ENCODE measurements around the gene HTR3B. TPM values are rescaled to one million over a fixed set of nuclear protein-coding genes. Genes with fewer than 3 reads are reported as not detected.
"Not testable (repeated sequence)": the region's sequence is repeated elsewhere in the genome, so short reads cannot be mapped to it uniquely, and the experiment has no call there.

The HTR3B gene
- total and polyA plus RNA-seq, 10 of the 15 experiments (the other 5 are each of a cell fraction or from before 2014, with no cell fraction given), result not detected

GRCh38 chr11:113934193-113934592 is 29.6 kb downstream of the HTR3B start:
- H3K27ac ChIP-seq (ENCODE audit: control insufficient read depth, insufficient read depth); RAD21 ChIA-PET (ENCODE audit: unreplicated experiment); H3K4me1 ChIP-seq (ENCODE audit: control insufficient read depth, insufficient read depth, low read length); ATAC-seq; H3K9me3 ChIP-seq (replicated peaks; ENCODE audit: control insufficient read depth, insufficient read depth, low read length); FAIRE-seq; SMC1A ChIA-PET (ENCODE audit: uncharacterized antibody, unreplicated experiment); BruUV-seq (replicated peaks); H3K9ac ChIP-seq (ENCODE audit: control insufficient read depth, insufficient read depth, low read length); H2AFZ ChIP-seq (ENCODE audit: control insufficient read depth, low read depth, low read length); H3K4me2 ChIP-seq (ENCODE audit: control insufficient read depth, insufficient read depth); CTCF ChIA-PET; H3K27me3 ChIP-seq (replicated peaks in 1 of 2; ENCODE audit: control insufficient read depth in 2 of 2, insufficient read depth in 2 of 2, low read length in 1 of 2); H3K79me2 ChIP-seq (ENCODE audit: control insufficient read depth, insufficient read depth, low read length); in situ Hi-C loops (cut with MboI); POLR2A ChIA-PET; H3K4me3 ChIP-seq; intact Hi-C loops (cut with micrococcal nuclease; ENCODE audit: unreplicated experiment); H3K36me3 ChIP-seq (ENCODE audit: control insufficient read depth in 2 of 2, insufficient read depth in 2 of 2, low read length in 1 of 2); DNase-seq (ENCODE audit: low read depth, low spot score); H4K20me1 ChIP-seq (ENCODE audit: control insufficient read depth, insufficient read depth): not testable (repeated sequence)
- 85% methylated on average over 3 of the region's 3 CpGs for whole genome bisulfite sequencing (ENCODE audit: insufficient coverage, insufficient replicate concordance, low lambda C conversion rate, missing lambda C conversion rate)

DNA sequence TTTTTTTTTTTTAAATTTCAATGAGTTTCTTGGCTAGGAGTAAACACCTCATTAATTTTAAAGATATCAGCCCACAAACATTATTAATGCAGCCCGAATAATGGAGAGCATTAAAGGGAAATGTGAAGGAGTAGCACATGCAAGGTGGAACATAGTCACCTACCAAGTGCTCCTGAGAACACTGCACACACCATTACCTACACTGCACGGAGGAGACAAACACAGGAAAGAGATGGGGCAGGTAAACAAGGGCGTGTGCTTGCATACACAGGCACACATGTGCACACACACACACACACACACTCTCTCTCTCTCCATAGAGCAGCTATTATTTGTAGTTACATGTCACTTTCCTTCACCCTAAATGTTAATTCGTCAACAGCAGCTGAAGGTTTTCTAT is 30.2 kb downstream of the HTR3B start:
- in situ Hi-C loops (cut with MboI) (no loop called here), intact Hi-C loops (cut with micrococcal nuclease; ENCODE audit: unreplicated experiment) (no loop called here)
- no peaks in the 10 kb centered on the region for H3K9me3 ChIP-seq (replicated peaks; ENCODE audit: control insufficient read depth, insufficient read depth, low read length)
- TF ChIP-seq ZNF622 (IDR thresholded peaks at IDR 0.05) (no peak), ZNF24 (IDR thresholded peaks at IDR 0.05) (no peak)
- CTCF ChIA-PET, result no interaction called here
- H4K20me1 ChIP-seq (ENCODE audit: control insufficient read depth, insufficient read depth), result no peaks in the 10 kb centered on the region
- no peak for FAIRE-seq
- 0% methylated on average over 4 of the region's 4 CpGs for WGBS (ENCODE audit: insufficient coverage, insufficient replicate concordance, low lambda C conversion rate, missing lambda C conversion rate)
- peaks cover 2 to 4% of the 10 kb centered on the region in 2 experiments; a peak in 3 of 4 replicates for H3K27me3 ChIP-seq (replicated peaks in 1 of 2; ENCODE audit: control insufficient read depth in 2 of 2, insufficient read depth in 2 of 2, low read length in 1 of 2)
- POLR2A ChIA-PET, result no interaction called here
- BruUV-seq (replicated peaks), result no TSS peak
- DNase-seq (ENCODE audit: low read depth, low spot score), result no peak
- H3K4me2 ChIP-seq (ENCODE audit: control insufficient read depth, insufficient read depth), result no peak overlapping the region
- H3K4me1 ChIP-seq (ENCODE audit: control insufficient read depth, insufficient read depth, low read length), result no peaks in the 10 kb centered on the region
- RAD21 ChIA-PET (ENCODE audit: unreplicated experiment), result no interaction called here
- no peaks in the 10 kb centered on the region for H3K79me2 ChIP-seq (ENCODE audit: control insufficient read depth, insufficient read depth, low read length)
- no peak overlapping the region for H3K9ac ChIP-seq (ENCODE audit: control insufficient read depth, insufficient read depth, low read length)
- H3K36me3 ChIP-seq (ENCODE audit: control insufficient read depth in 2 of 2, insufficient read depth in 2 of 2, low read length in 1 of 2), result no peaks in the 10 kb centered on the region
- H3K27ac ChIP-seq (ENCODE audit: control insufficient read depth, insufficient read depth), result no peak overlapping the region
- SMC1A ChIA-PET (ENCODE audit: uncharacterized antibody, unreplicated experiment), result no interaction called here
- no peak overlapping the region for H2AFZ ChIP-seq (ENCODE audit: control insufficient read depth, low read depth, low read length)
- no peak overlapping the region for H3K4me3 ChIP-seq
- no peak for ATAC-seq

Measured in GM12878 (cell line).